H9 (cell line): ENCODE results near the gene MAST4. TPM values are rescaled to one million over a fixed set of nuclear protein-coding genes. Genes with fewer than 3 reads are reported as not detected.

ENCODE experiments used
- DNase-seq: peaks from one replicate; pipeline ENCODE4 v3.0.0-alpha.2; 2017
- H2AFZ ChIP-seq: one replicate; pipeline ENCODE4 v1.6.1; 2013; ENCODE audit warnings: mild to moderate bottlenecking, low read length, control low read depth, moderate library complexity
- H2AK5ac ChIP-seq: 2 replicates; pipeline ENCODE4 v1.6.1; 2013; ENCODE audit warnings: low read length, control low read depth, mixed read lengths; ENCODE audit not compliant: insufficient read length
- H2BK120ac ChIP-seq: one replicate; pipeline ENCODE4 v1.6.1; 2013; ENCODE audit warnings: low read depth, mild to moderate bottlenecking, low read length, control low read depth, inconsistent platforms; ENCODE audit not compliant: poor library complexity, severe bottlenecking
- H2BK12ac ChIP-seq: 2 replicates; pipeline ENCODE4 v1.6.1; 2013; ENCODE audit warnings: low read length, control low read depth, mixed read lengths, low read depth; ENCODE audit not compliant: insufficient read length
- H2BK15ac ChIP-seq: 2 replicates; pipeline ENCODE4 v1.6.1; 2013; ENCODE audit warnings: low read depth, low read length, control low read depth
- H2BK20ac ChIP-seq: one replicate; pipeline ENCODE4 v1.6.1; 2013; ENCODE audit warnings: low read depth, mild to moderate bottlenecking, low read length, control low read depth, inconsistent platforms; ENCODE audit not compliant: poor library complexity, severe bottlenecking
- H2BK5ac ChIP-seq: 2 replicates; pipeline ENCODE4 v1.6.1; 2013; ENCODE audit warnings: low read length, control low read depth, mixed read lengths; ENCODE audit not compliant: insufficient read length
- H3K14ac ChIP-seq: 2 replicates; pipeline ENCODE4 v1.6.1; 2013; ENCODE audit warnings: low read length, control low read depth; ENCODE audit not compliant: insufficient read depth
- H3K18ac ChIP-seq: 2 replicates; pipeline ENCODE4 v1.6.1; 2013; ENCODE audit warnings: low read depth, mild to moderate bottlenecking, mixed read lengths, low read length, control low read depth; ENCODE audit not compliant: insufficient read length
- H3K23ac ChIP-seq: 2 replicates; pipeline ENCODE4 v1.6.1; 2013; ENCODE audit warnings: low read length, control low read depth, mixed read lengths, low read depth; ENCODE audit not compliant: insufficient read length
- H3K23me2 ChIP-seq: 2 replicates; pipeline ENCODE4 v1.6.1; 2013; ENCODE audit warnings: low read depth, mild to moderate bottlenecking, mixed read lengths, low read length, control low read depth; ENCODE audit not compliant: insufficient read length, poor library complexity, severe bottlenecking
- H3K27ac ChIP-seq: 2 replicates; pipeline ENCODE4 v1.5.1; 2013; ENCODE audit warnings: low read length, control low read depth, mixed read lengths, low read depth; ENCODE audit not compliant: insufficient read length
- H3K27me3 ChIP-seq: 2 replicates; pipeline ENCODE4 v1.6.1; 2013; ENCODE audit warnings: low read length, control low read depth, inconsistent platforms; ENCODE audit not compliant: insufficient read depth
- H3K4ac ChIP-seq: 2 replicates; pipeline ENCODE4 v1.6.1; 2013; ENCODE audit warnings: low read depth, mild to moderate bottlenecking, control low read depth, inconsistent platforms, low read length, moderate library complexity
- H3K4me1 ChIP-seq: 2 replicates; pipeline ENCODE4 v1.6.1; 2013; ENCODE audit warnings: low read length, control low read depth, inconsistent platforms; ENCODE audit not compliant: insufficient read depth
- H3K4me2 ChIP-seq: 2 replicates; pipeline ENCODE4 v1.6.1; 2013; ENCODE audit warnings: low read length, control low read depth, mixed read lengths; ENCODE audit not compliant: insufficient read length, insufficient read depth
- H3K56ac ChIP-seq: 2 replicates; pipeline ENCODE4 v1.6.1; 2013; ENCODE audit warnings: low read depth, mild to moderate bottlenecking, mixed read lengths, low read length, control low read depth; ENCODE audit not compliant: insufficient read length
- H3K79me1 ChIP-seq: 2 replicates; pipeline ENCODE4 v1.6.1; 2013; ENCODE audit warnings: low read depth, mild to moderate bottlenecking, moderate library complexity, low read length, control low read depth, inconsistent platforms; ENCODE audit not compliant: insufficient read depth, poor library complexity, severe bottlenecking
- H3K79me2 ChIP-seq: 2 replicates; pipeline ENCODE4 v1.6.1; 2013; ENCODE audit warnings: low read length, control low read depth, inconsistent platforms; ENCODE audit not compliant: insufficient read depth
- H3K9ac ChIP-seq: 2 replicates; pipeline ENCODE4 v1.6.1; 2013; ENCODE audit warnings: low read length, control low read depth, mixed read lengths; ENCODE audit not compliant: insufficient read length; ENCODE audit errors: extremely low read depth
- H3K9me3 ChIP-seq: one replicate; pipeline ENCODE4 v1.6.1; 2013; ENCODE audit warnings: low read depth, low read length, inconsistent platforms; ENCODE audit not compliant: control insufficient read depth
- H3T11ph ChIP-seq: one replicate; pipeline ENCODE4 v1.6.1; 2013; ENCODE audit warnings: mild to moderate bottlenecking, low read length, control low read depth, inconsistent platforms
- H4K20me1 ChIP-seq: one replicate; pipeline ENCODE4 v1.6.1; 2013; ENCODE audit not compliant: control insufficient read depth, insufficient read length, insufficient read depth
- H4K5ac ChIP-seq: 2 replicates; pipeline ENCODE4 v1.6.1; 2013; ENCODE audit warnings: low read depth, mild to moderate bottlenecking, mixed read lengths, low read length, control low read depth; ENCODE audit not compliant: insufficient read length
- H4K8ac ChIP-seq: replicated peaks from 2 replicates; pipeline ENCODE4 v1.6.1; 2013; ENCODE audit warnings: low read length, control low read depth, mixed read lengths, low read depth; ENCODE audit not compliant: insufficient read length
- H4K91ac ChIP-seq: 2 replicates; pipeline ENCODE4 v1.6.1; 2013; ENCODE audit warnings: low read depth, mild to moderate bottlenecking, moderate library complexity, mixed read lengths, low read length, control low read depth; ENCODE audit not compliant: insufficient read length
- H3K27ac Mint-ChIP-seq, 3 experiments: 2 replicates in 2 of 3; 3 replicates in 1 of 3; pipeline ENCODE4 v1.8.0; 2020 to 2021; ENCODE audit warnings: mixed read lengths in 3 of 3, mild to moderate bottlenecking in 1 of 3, moderate library complexity in 1 of 3
- H3K27me3 Mint-ChIP-seq: 2 replicates; pipeline ENCODE4 v1.8.0; 2021; ENCODE audit warnings: low read depth, mild to moderate bottlenecking, moderate library complexity, mixed read lengths
- H3K36me3 Mint-ChIP-seq, 3 experiments: 2 replicates in 2 of 3; 3 replicates in 1 of 3; pipeline ENCODE4 v1.8.0; 2020 to 2021; ENCODE audit warnings: low read depth in 3 of 3, mixed read lengths in 3 of 3; ENCODE audit not compliant: insufficient read depth in 1 of 3
- H3K4me1 Mint-ChIP-seq, 2 experiments: 2 replicates each; pipeline ENCODE4 v1.8.0; 2020; ENCODE audit warnings: mixed read lengths in 2 of 2
- H3K4me3 Mint-ChIP-seq, 2 experiments: 2 replicates in 1 of 2; 3 replicates in 1 of 2; pipeline ENCODE4 v1.8.0; 2020 to 2021; ENCODE audit warnings: mild to moderate bottlenecking in 2 of 2, mixed read lengths in 2 of 2, moderate library complexity in 1 of 2
- H3K9me3 Mint-ChIP-seq, 2 experiments: 2 replicates in 1 of 2; 3 replicates in 1 of 2; pipeline ENCODE4 v1.8.0; 2020; ENCODE audit warnings: mild to moderate bottlenecking in 2 of 2, mixed read lengths in 2 of 2, moderate library complexity in 1 of 2
- WGBS: extraction: QIAGEN DNeasy Blood & Tissue Kit; methylation state at CpG from one replicate; pipeline ENCODE4 v1.1.7; 2013; ENCODE audit warnings: missing lambda C conversion rate, low lambda C conversion rate, mixed read lengths; ENCODE audit not compliant: insufficient read length; ENCODE audit errors: extremely low coverage; 5-methylcytosine and 5-hydroxymethylcytosine counted together
- total RNA-seq: library from RNA; stranded (reverse); gene quantifications from 2 replicates; pipeline ENCODE4 v1.2.1, GENCODE V29; 2021
- TF ChIP-seq, protein P1 (sequence below): fragments of 200-600 bp; sonication (generic); conservative IDR thresholded peaks from 3 replicates; pipeline ENCODE4 v1.8.0; 2021; ENCODE audit warnings: antibody characterized with exemption, mild to moderate bottlenecking

Gene MAST4
- total RNA-seq, 1 experiment from 2014 or later = 3.7 TPM

DNA sequence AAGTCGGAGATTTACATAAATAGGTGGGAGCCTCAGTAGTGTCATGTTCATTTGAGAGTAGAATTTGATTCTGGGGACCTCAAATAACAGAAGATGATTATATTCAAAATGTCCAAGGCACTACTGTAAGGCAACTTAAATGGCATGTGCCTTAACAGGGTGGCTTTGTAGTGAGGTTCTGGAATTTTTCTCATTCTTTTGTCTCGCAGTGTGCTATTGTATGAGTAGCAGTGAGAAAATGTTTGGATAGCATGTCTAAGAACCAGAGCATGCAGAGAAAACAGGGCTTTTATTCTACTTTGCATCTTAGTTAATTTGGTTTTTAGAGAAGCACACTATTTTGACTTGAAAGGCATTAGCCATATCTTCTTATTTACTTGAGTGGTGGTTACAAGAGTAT is 25.0 kb downstream of the MAST4 start:
- no peaks in the 10 kb centered on the region for H3K23me2 ChIP-seq
- H2AK5ac ChIP-seq = no peak overlapping the region
- H3K27me3 ChIP-seq = no peaks in the 10 kb centered on the region
- H2BK12ac ChIP-seq = no peak overlapping the region
- H2BK15ac ChIP-seq = no peak overlapping the region
- H2BK20ac ChIP-seq = no peak overlapping the region
- H3K23ac ChIP-seq = no peak overlapping the region
- no CpG with 5 or more reads among the region's 2 CpGs for WGBS
- no peak overlapping the region for H4K8ac ChIP-seq
- H2AFZ ChIP-seq = no peak overlapping the region
- no peak overlapping the region for H3K56ac ChIP-seq
- no peaks in the 10 kb centered on the region; a peak in 1 of 5 replicates for H3K9me3 Mint-ChIP-seq
- DNase-seq = no peak
- no peak overlapping the region for H4K91ac ChIP-seq
- H3K27ac ChIP-seq = no peak overlapping the region
- no peaks in the 10 kb centered on the region for H3K79me2 ChIP-seq
- no peaks in the 10 kb centered on the region for H3K9me3 ChIP-seq
- H2BK5ac ChIP-seq = no peak overlapping the region
- H3K36me3 Mint-ChIP-seq = no peaks in the 10 kb centered on the region
- H3K4me3 Mint-ChIP-seq = no peak overlapping the region
- H3K27ac Mint-ChIP-seq = no peak overlapping the region; a peak in 1 of 7 replicates
- no peaks in the 10 kb centered on the region for H3K79me1 ChIP-seq
- H3K27me3 Mint-ChIP-seq = no peaks in the 10 kb centered on the region
- H3T11ph ChIP-seq = no peak overlapping the region
- H4K5ac ChIP-seq = no peak overlapping the region
- H2BK120ac ChIP-seq = no peak overlapping the region
- no peak overlapping the region for H3K14ac ChIP-seq
- no peak overlapping the region for H3K4ac ChIP-seq
- H3K4me1 Mint-ChIP-seq = peaks cover 5 to 7% of the 10 kb centered on the region in 2 experiments
- H3K9ac ChIP-seq = no peak overlapping the region
- H3K18ac ChIP-seq = no peak overlapping the region
- H3K4me2 ChIP-seq = no peak overlapping the region
- no peaks in the 10 kb centered on the region; the same call in 1 of the 2 replicates for H3K4me1 ChIP-seq
- TF ChIP-seq, protein P1, sequence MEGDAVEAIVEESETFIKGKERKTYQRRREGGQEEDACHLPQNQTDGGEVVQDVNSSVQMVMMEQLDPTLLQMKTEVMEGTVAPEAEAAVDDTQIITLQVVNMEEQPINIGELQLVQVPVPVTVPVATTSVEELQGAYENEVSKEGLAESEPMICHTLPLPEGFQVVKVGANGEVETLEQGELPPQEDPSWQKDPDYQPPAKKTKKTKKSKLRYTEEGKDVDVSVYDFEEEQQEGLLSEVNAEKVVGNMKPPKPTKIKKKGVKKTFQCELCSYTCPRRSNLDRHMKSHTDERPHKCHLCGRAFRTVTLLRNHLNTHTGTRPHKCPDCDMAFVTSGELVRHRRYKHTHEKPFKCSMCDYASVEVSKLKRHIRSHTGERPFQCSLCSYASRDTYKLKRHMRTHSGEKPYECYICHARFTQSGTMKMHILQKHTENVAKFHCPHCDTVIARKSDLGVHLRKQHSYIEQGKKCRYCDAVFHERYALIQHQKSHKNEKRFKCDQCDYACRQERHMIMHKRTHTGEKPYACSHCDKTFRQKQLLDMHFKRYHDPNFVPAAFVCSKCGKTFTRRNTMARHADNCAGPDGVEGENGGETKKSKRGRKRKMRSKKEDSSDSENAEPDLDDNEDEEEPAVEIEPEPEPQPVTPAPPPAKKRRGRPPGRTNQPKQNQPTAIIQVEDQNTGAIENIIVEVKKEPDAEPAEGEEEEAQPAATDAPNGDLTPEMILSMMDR = no peak
- no peaks in the 10 kb centered on the region for H4K20me1 ChIP-seq
